SK-N-SH (cell line): ENCODE data around the gene CARD6.

Experiments
- TCF12 ChIP-seq: IDR thresholded peaks from 2 replicates; pipeline ENCODE4 v1.4.0; 2012
- USF1 ChIP-seq: IDR thresholded peaks from 2 replicates; pipeline ENCODE4 v1.4.0; 2012; ENCODE audit warnings: low read depth, borderline replicate concordance

- TF ChIP-seq USF1 (no peak), TCF12 (no peak)
Observed at GRCh38 chr5:40828690-40829661, 12.2 kb upstream of the CARD6 start.
